ENCODE results near the gene ZNF662.

ZNF662 gene

GRCh38 chr3:42868841-42869240 lies 37.1 kb upstream of the ZNF662 start:
- Histone ChIP-seq H3K36me3 (replicated peaks) (no peaks in the 10 kb centered on the region), H3K27me3 (replicated peaks) (no peaks in the 10 kb centered on the region), H3K27ac (no peak overlapping the region), H3K4me3 (ENCODE audit: low read depth, low read length) (no peak overlapping the region)
- in situ Hi-C loops (cut with HindIII; ENCODE audit: low pct_ligation_motif_present, low sequenced_read_pairs), result no loop called here
- DNase-seq, result no peak
- no peak for TF ChIP-seq CTCF (IDR thresholded peaks at IDR 0.05; ENCODE audit: low read depth, low read length, missing control alignments)

- in situ Hi-C loops (cut with HindIII; ENCODE audit: low pct_ligation_motif_present, low sequenced_read_pairs), result no loop called here
- no peaks in the 10 kb centered on the region for H3K27me3 ChIP-seq (replicated peaks)
- no peak for DNase-seq
- H3K27ac ChIP-seq, result no peak overlapping the region
- H3K4me3 ChIP-seq (ENCODE audit: low read depth, low read length), result no peak overlapping the region
- H3K36me3 ChIP-seq (replicated peaks), result no peaks in the 10 kb centered on the region
- no peak for TF ChIP-seq CTCF (IDR thresholded peaks at IDR 0.05; ENCODE audit: low read depth, low read length, missing control alignments)
Observed at GRCh38 chr3:42871592-42872196, 34.2 kb upstream of the ZNF662 start.

- no peak for TF ChIP-seq CTCF (IDR thresholded peaks at IDR 0.05; ENCODE audit: low read depth, low read length, missing control alignments)
- in situ Hi-C loops (cut with HindIII; ENCODE audit: low pct_ligation_motif_present, low sequenced_read_pairs), result no loop called here
- DNase-seq, result no peak
- no peak overlapping the region for H3K27ac ChIP-seq
- H3K27me3 ChIP-seq (replicated peaks), result no peaks in the 10 kb centered on the region
- H3K36me3 ChIP-seq (replicated peaks), result no peaks in the 10 kb centered on the region
- no peak overlapping the region for H3K4me3 ChIP-seq (ENCODE audit: low read depth, low read length)
Observed at GRCh38 chr3:42872718-42873117, 33.2 kb upstream of the ZNF662 start.

GRCh38 chr3:42873221-42873982 lies 32.5 kb upstream of the ZNF662 start:
- no peak for TF ChIP-seq CTCF (IDR thresholded peaks at IDR 0.05; ENCODE audit: low read depth, low read length, missing control alignments)
- no peaks in the 10 kb centered on the region for H3K36me3 ChIP-seq (replicated peaks)
- DNase-seq, result no peak
- no peak overlapping the region for H3K27ac ChIP-seq
- H3K4me3 ChIP-seq (ENCODE audit: low read depth, low read length), result no peak overlapping the region
- no peaks in the 10 kb centered on the region for H3K27me3 ChIP-seq (replicated peaks)
- in situ Hi-C loops (cut with HindIII; ENCODE audit: low pct_ligation_motif_present, low sequenced_read_pairs), result no loop called here

GRCh38 chr3:42874749-42875148 lies 31.2 kb upstream of the ZNF662 start:
- no peak overlapping the region for H3K27ac ChIP-seq
- no peak for TF ChIP-seq CTCF (IDR thresholded peaks at IDR 0.05; ENCODE audit: low read depth, low read length, missing control alignments)
- in situ Hi-C loops (cut with HindIII; ENCODE audit: low pct_ligation_motif_present, low sequenced_read_pairs), result no loop called here

More at GRCh38 chr3:42874749-42875148, 31.2 kb upstream of the ZNF662 start:
- DNase-seq, result no peak
- H3K27me3 ChIP-seq (replicated peaks), result no peaks in the 10 kb centered on the region
- H3K36me3 ChIP-seq (replicated peaks), result no peaks in the 10 kb centered on the region
- H3K4me3 ChIP-seq (ENCODE audit: low read depth, low read length), result no peak overlapping the region

Measured in brain microvascular endothelial cell (primary cell).